ENCODE data around the gene CD4. TPM values are rescaled to one million over a fixed set of nuclear protein-coding genes. Genes with fewer than 3 reads are reported as not detected.

Gene CD4
- total and polyA plus RNA-seq, 10 of the 15 experiments (the other 5 are each of a cell fraction or from before 2014, with no cell fraction given), result 0.24 to 1.6 (median 0.69) TPM

GRCh38 chr12:6751767-6752166 lies 37.6 kb upstream of the CD4 start:
- CTCF ChIA-PET, result interaction anchor here (0.6 to 10.9 kb wide), 12 partner anchors 12 to 1343 kb away, joined by 3 to 221 read pairs (median 8); partner anchors contain the start of genes COPS7A and LAG3
- peaks cover 18% of the 10 kb centered on the region for H3K79me2 ChIP-seq (ENCODE audit: control insufficient read depth, insufficient read depth, low read length)
- peaks cover 11% of the 10 kb centered on the region for H3K4me1 ChIP-seq (ENCODE audit: control insufficient read depth, insufficient read depth, low read length)
- POLR2A ChIA-PET, result interaction anchor here (1.2 to 4.5 kb wide), 8 partner anchors 14 to 144 kb away, joined by 3 to 60 read pairs (median 15); partner anchors contain the start of genes CDCA3, COPS7A, LAG3 and PTMS
- in situ Hi-C loops (cut with MboI), result loop anchor here (5.0 kb wide), 1 partner anchor 76 kb away; the partner anchor contains the start of gene P3H3
- H3K9me3 ChIP-seq (replicated peaks; ENCODE audit: control insufficient read depth, insufficient read depth, low read length), result no peaks in the 10 kb centered on the region
- no TSS peak for BruUV-seq (replicated peaks)
- H3K36me3 ChIP-seq (ENCODE audit: control insufficient read depth in 2 of 2, insufficient read depth in 2 of 2, low read length in 1 of 2), result peaks cover 6 to 14% of the 10 kb centered on the region in 2 experiments; a peak in 3 of 4 replicates
- peak overlapping the region; percentile 80 for H3K4me3 ChIP-seq
- no peak for FAIRE-seq
- peak overlapping the region; percentile 99; the same call in 1 of the 2 replicates for H3K27ac ChIP-seq (ENCODE audit: control insufficient read depth, insufficient read depth)
- intact Hi-C loops (cut with micrococcal nuclease; ENCODE audit: unreplicated experiment), result no loop called here
- SMC1A ChIA-PET (ENCODE audit: uncharacterized antibody, unreplicated experiment), result interaction anchor here (0.6 to 4.8 kb wide), 7 partner anchors 15 to 86 kb away, joined by 3 to 84 read pairs (median 23); partner anchors contain the start of genes CD4 and PTMS
- no peak overlapping the region for H2AFZ ChIP-seq (ENCODE audit: control insufficient read depth, low read depth, low read length)
- no peak for ATAC-seq
- WGBS (ENCODE audit: insufficient coverage, insufficient replicate concordance, low lambda C conversion rate, missing lambda C conversion rate), result 96% methylated on average over 7 of the region's 7 CpGs
- RAD21 ChIA-PET (ENCODE audit: unreplicated experiment), result interaction anchor here (1.1 to 4.4 kb wide), 11 partner anchors 14 to 121 kb away, joined by 3 to 68 read pairs (median 20); partner anchors contain the start of genes CDCA3, COPS7A, PTMS and SPSB2
- H4K20me1 ChIP-seq (ENCODE audit: control insufficient read depth, insufficient read depth), result no peaks in the 10 kb centered on the region
- peak overlapping the region; percentile 97 for H3K9ac ChIP-seq (ENCODE audit: control insufficient read depth, insufficient read depth, low read length)
- no peaks in the 10 kb centered on the region for H3K27me3 ChIP-seq (replicated peaks in 1 of 2; ENCODE audit: control insufficient read depth in 2 of 2, insufficient read depth in 2 of 2, low read length in 1 of 2)
- DNase-seq (ENCODE audit: low read depth, low spot score), result no peak
- no peak for TF ChIP-seq TBL1XR1 (IDR thresholded peaks at IDR 0.05; ENCODE audit: low read depth, low read length)
- no peak for TF ChIP-seq LARP7 (IDR thresholded peaks at IDR 0.05)
- TF ChIP-seq KAT2A (conservative IDR thresholded peaks at IDR 0.05; ENCODE audit: control insufficient read depth, low read depth, low read length), result no peak
- no peak for TF ChIP-seq YBX1 (IDR thresholded peaks at IDR 0.05)
- H3K4me2 ChIP-seq (ENCODE audit: control insufficient read depth, insufficient read depth), result peak overlapping the region; percentile 100

Data from GM12878 (cell line).